Stimulated activated CD8-positive, alpha-beta memory T cell treated with anti-CD3 and anti-CD28 coated beads, Interleukin-15, amount 100 ng/mL, for 24 hours (primary cell): ENCODE data around the gene BOC.

Source experiments
- DNase-seq: peaks from one replicate; pipeline ENCODE4 v3.0.0-alpha.2; 2020; ENCODE audit warnings: low read depth

The BOC gene

DNA sequence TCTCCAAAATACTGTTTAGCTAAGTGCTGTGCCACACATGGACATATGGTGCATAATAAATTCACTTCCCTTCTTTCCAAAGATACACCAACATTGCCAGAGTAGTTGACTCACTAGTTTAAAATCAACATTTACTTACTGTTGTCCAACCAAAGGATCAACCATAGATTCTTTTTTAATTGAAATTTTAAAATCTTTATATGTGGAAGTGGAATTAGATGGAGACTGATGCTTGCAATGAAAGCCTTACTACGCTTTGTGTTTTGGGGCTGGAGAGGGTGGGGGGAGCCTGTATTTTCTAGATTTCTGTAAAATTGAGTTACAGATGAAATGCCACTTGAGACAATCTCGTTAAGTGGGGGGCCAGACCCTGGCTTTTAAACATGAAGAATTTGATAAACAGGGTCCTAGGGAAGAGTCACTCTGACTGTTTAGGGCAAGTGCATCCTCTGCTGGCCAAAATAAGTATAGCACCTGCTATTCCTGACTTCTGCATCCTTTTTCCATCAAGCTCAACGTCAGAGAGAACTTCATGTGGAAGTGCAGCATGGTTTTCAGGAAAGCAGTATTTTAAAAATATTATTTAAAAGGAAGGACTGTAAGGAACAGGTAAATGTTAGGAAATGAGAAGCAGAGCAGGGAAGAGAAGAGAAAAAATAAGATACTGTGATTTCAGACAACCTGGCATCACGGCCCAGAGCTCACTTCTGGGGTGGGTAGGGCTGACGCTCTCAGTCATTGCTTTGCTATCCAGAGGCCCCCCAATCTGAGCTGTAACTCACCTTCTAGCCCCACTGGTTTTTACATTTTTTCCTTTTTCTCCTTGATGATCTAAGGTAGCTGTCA is 76.7 kb downstream of the BOC start:
- peak; percentile 6 for DNase-seq

DNA sequence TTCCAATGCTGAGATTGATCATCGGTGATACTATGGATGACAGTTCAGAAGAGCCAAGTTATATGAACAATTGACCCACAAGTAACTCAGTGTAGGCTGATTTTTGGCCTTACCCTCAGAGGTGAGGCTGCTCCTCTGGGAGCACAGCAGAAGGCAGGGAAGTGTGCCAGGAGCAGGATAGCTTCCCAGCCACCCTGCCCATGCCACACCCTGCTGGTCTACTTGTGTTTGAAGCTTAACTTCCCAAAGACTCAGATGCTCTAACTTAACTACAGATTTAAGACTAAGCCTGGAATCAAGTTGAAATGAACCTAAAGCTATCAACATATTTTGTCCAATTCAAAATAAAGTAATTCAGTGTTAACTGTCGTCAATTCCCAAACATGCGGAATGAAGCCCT is 77.5 kb downstream of the BOC start:
- DNase-seq, result no peak

DNA sequence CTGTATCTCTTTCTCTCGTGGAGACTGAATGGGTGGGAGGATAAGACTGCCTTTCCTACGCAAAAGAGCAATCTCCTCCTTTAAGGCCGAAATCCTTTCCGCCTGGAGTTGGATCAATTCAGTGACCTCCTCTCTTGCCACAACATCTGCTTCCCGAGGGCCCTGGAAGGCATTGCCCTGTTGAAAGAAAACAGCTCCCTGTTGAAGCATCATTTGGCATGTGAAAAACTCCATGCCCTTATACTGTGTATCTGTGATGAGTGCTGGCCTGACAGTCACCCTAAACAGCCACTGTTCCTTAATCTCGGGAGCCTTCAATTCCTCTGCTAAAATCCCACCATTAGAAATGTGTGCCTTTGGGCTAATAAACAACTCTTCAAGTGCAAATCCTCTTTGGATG is 80.2 kb downstream of the BOC start:
- DNase-seq, result no peak

DNA sequence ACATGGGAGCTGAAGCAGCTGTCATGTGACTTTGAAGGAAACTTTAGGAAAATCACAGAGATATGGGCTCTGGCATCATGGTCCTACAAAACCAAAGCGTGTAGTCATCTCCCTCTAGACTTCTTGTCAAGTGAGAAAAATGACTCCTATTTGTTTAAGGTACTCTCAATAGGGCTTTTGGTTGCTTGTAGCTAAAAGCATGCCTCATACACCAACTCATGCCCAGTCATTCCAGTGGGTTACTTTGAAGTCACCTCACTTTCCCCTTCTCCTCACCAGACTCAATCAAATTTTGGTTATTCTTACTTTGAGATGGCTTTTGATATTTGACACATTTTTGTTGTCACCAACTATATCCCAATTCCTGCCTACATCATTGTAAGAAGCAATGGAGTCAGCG is 81.6 kb downstream of the BOC start:
- DNase-seq, result no peak

DNA sequence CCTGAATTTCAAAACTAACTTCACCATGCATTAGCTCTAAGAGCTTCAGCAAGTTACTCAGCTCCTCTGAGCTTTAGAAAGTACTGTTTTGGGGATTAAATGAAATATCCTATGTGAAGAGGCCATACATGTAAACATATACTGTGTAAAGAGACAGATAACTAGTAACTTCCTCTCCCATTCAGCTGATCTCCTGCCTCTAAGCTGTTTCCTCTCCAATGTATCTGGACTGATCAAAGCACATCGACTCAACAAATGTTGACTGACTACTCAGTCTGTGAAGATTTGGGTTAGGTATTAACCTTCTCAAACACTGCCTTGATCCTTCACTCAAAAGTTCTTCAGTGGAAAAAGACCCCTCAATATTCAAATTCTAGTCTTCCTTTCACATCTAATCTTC is 82.0 kb downstream of the BOC start:
- DNase-seq, result no peak

DNA sequence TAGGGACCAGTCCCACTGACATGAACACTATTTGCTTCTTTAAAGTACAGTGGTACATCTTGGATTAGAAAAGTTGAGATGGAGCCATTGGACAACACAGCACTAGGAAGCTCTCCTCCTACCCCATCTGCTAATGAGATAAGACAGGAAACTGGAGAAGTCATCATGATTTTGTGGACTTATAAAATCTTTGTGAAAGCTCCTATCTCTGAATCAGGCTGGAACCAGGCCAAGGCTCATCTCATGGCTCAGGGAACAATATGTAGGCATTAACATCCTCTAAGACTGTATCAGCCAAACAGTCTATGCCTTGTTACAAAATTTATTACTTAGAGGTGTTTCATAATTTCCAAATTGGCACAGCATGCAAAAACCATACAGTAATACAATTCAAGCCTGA is 84.1 kb downstream of the BOC start:
- DNase-seq, result no peak

DNA sequence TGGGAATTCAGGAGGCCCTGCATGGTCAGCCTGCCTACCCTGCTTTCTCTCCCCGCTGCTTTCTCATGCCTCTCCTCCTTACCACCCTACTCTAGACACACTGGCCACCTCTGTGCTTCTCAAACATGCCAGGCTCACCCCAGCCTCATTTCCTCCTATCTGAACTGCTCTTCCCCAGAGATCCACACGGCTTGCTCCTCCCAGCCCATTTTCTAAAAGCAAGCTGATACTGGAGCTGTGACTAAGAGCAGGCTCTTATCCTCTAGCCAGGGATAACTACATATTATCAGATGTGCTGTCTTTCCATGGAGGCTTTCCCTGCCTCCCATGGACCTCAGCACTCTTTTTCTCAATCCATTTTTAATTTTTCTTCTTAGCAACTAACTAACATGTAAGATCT is 85.9 kb downstream of the BOC start:
- DNase-seq, result no peak

DNA sequence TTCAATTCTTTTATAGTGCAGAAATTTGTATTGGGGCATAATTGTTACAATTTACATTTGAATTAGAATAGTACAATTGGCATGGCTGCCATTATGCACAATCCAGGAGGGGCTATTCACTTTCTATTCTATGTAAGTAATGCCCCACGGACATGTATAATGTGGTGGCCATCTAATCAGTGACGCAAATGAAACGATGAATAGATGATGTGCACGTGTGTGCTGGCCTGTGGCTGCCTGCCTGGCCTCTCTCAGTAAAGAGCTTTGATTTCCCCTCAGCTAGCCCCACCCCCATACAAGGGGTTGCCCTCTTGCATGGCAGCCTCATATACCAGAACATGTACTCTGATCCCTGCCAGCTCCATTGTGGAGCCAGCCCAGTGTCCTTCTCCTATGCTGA is 86.5 kb downstream of the BOC start:
- no peak for DNase-seq

DNA sequence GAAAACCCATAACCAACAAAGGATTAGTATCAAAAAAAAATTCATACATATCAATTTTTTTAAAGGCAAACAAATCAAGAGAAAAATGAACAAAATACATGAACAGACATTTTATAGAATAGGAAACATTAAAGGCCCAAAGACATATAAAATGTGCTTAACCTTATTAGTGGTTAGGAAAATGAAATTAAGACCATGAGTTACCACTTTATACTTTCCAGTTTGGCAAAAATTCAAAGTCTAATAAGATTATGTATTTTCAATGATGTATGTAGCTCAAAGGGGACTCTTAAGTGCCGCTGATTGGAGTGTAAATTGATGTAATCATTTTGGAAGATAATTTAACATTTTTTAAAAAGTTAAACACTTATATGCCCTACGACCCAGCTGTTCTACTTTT is 89.2 kb downstream of the BOC start:
- DNase-seq, result no peak

DNA sequence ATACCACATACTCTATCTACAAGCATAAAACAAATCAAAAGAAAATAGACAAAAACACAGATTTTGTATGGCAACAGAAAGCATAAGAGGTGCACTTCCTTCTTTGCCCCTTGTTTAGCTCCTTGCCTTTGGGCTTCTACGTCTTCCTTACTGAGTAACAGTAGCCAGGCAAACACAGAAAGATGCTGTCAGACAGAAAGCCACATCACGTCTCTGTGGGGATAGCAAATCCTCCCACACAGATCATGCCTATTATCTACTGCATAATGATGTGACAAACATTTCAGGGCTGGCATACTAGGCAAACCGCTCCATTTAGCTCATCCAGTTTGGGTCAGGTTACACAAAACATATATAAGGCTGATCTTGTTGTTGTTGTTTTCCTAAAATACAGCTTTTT is 92.7 kb downstream of the BOC start:
- no peak for DNase-seq

DNA sequence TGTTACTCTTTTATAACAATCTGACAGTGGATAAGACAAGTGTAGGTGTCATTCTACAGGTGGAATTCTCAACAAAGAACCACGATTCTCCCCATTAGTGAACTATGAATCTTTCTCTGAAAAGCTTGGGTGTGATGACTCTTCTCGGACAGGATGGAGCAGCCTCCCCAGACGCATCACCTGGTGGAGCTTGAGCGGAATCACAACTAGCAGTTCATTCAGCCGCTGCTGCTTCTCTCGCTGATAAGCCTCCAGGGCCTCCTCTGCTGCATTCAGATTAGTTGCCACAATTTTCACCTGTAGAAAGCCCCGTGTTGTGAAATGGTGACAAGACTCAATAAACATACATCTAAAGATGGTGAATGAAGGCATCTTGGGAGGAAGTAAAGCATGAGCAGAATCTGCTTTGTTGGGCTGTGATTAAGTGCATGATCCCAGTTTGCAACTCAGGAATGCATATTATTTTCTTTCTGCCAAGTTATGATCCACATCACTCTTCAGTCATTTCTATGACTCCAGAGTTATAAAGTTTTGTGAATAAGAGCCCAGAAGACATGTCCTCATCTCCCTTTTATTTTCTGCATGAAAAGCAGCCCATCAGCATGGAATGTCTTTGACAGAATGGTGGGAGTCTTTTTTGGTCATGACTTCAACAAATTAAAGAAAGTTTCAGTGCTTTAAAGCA is 93.6 kb downstream of the BOC start:
- no peak for DNase-seq

DNA sequence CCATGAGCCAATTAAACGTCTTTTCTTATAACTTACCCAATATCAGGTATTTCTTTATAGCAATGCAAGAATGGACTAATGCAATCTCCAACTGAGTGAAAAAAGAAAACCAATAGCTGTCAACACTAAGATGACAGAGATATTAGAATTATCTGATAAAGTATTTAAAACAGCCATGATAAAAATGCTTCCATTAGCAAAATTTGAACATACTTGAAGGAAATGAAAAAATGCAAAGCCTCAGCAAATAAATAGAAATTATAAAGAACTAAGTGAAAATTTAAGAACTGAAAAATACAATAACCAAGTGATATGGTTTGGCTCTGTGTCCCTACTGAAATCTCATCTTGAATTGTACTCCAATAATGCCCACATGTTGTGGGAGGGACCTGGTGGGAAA is 99.6 kb downstream of the BOC start:
- no peak for DNase-seq

DNA sequence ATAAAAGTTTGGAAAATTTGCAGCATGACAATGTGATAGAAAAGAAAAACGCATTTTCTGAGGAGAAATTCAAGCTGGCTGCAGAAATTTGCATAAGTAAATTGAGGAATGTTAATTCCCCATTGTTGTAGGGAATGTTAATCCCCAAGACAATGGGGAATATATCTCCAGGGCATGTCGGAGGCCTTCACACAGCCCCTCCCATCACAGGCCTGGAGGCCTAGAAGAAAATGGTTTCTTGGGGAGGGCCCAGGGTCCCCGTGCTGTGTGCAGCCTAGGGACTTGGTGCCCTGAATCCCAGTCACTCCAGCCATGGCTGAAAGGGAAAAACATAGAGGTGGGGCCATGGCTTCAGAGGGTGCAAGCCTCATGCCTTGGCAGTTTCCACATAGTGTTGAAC is 101.1 kb downstream of the BOC start:
- DNase-seq, result no peak

DNA sequence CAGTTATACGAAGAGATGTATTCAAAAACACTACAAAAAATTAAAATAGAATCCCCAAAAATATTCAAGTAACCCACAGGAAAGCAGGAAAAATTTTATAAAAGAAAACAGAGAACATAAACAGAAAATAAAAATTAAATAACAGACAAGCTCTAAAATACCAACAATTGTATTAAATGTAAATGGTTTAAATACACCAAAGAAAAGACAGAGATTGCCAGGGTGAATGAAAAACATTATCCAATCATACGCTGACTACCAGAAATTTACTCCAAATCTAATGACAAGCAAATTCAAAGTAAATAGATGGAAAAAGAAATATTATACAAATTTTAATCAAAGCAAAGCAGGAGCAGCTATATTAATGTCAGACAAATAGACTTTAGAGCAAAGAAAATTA is 103.6 kb downstream of the BOC start:
- DNase-seq, result no peak

DNA sequence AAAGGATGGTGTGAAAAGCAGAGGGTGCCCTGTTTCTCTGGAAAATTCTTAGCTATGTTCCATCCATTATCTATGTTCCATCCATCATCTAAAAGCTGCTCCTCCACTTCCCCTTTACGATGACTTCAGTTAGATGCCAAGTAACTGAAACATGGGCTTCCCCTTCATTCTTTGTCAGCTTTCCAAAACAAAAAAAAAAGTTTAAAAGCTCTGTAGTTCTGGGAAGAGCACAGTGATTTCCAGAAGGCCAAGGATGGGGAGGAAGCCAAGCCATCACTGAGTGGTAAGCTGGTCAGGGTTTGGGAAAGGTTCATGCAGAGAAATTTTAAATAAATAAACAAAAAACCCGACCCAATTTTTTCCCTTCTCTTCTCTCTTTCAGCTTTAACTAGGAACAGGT is 118.4 kb downstream of the BOC start:
- no peak for DNase-seq

DNA sequence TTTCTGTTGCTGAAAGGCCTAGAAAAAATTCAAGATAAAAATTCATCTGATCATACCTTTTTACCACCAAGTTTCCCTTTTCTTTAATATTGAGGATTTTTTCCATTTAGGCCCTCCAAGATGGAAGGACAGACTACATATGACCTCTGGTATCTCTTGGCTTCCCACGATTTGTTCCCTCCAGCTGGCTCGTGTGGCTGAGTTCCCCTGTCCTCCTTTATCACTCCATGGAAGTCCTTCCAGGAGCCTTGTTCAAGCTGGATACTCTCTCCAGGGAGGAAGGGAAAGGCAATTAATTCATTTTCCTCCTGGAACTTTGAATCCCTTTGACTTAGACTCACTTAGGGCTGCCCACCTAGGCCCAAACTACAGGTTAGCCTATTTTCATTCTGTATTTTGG is 119.4 kb downstream of the BOC start:
- DNase-seq, result no peak

DNA sequence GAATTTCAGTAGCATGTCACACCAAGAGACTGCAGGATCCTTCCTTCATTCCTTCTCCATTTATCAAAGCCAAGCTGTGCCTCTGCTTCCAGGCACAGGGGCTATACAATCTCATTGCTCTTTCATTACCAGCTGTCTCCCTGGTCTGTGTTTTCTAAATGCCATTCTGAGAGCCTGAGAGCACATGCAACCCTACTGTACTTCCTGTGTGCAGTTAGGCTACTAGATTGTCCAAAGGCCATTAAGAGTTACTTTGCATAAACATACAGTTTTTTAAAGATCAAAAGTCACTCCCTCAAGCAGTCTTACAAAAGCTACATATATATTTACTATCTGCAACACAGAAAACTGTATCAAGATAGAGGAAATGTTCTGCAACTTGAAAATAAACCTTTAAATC is 119.8 kb downstream of the BOC start:
- DNase-seq, result no peak
